ENCODE measurements around the gene FUT3. TPM values are rescaled to one million over a fixed set of nuclear protein-coding genes. Genes with fewer than 3 reads are reported as not detected.

Gene FUT3
- total RNA-seq, 6 donors from 2014 or later: 4.2 to 19.5 (median 12.7) TPM

GRCh38 chr19:5798244-5798643 is 53.0 kb downstream of the FUT3 start:
- no peak overlapping the region for H3K27ac ChIP-seq

GRCh38 chr19:5795382-5795919 is 55.8 kb downstream of the FUT3 start:
- Histone ChIP-seq H3K27me3 (peaks cover 0 to 1% (median 0%) of the 10 kb centered on the region in 4 donors), H3K9me3 (no peaks in the 10 kb centered on the region), H3K4me1 (peaks cover 0 to under 1% (median under 1%) of the 10 kb centered on the region in 4 donors), H3K4me3 (no peak overlapping the region), H3K36me3 (no peaks in the 10 kb centered on the region), H3K27ac (no peak overlapping the region)
- DNase-seq (no peak), ATAC-seq (ENCODE audit: low FRiP score in 2 of 2) (no peak)
- WGBS, 2 donors: 87 to 88% methylated on average over 7 of the region's 7 CpGs
- TF ChIP-seq POLR2AphosphoS5 (IDR thresholded peaks at IDR 0.05): no peak

More at GRCh38 chr19:5798244-5798643, 53.0 kb downstream of the FUT3 start:
- ATAC-seq (ENCODE audit: low FRiP score in 2 of 2): no peak
- no peak for TF ChIP-seq POLR2AphosphoS5 (IDR thresholded peaks at IDR 0.05)
- TF ChIP-seq, protein P1, sequence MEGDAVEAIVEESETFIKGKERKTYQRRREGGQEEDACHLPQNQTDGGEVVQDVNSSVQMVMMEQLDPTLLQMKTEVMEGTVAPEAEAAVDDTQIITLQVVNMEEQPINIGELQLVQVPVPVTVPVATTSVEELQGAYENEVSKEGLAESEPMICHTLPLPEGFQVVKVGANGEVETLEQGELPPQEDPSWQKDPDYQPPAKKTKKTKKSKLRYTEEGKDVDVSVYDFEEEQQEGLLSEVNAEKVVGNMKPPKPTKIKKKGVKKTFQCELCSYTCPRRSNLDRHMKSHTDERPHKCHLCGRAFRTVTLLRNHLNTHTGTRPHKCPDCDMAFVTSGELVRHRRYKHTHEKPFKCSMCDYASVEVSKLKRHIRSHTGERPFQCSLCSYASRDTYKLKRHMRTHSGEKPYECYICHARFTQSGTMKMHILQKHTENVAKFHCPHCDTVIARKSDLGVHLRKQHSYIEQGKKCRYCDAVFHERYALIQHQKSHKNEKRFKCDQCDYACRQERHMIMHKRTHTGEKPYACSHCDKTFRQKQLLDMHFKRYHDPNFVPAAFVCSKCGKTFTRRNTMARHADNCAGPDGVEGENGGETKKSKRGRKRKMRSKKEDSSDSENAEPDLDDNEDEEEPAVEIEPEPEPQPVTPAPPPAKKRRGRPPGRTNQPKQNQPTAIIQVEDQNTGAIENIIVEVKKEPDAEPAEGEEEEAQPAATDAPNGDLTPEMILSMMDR (IDR thresholded peaks at IDR 0.05): no peak
- no peak for TF ChIP-seq EP300 (IDR thresholded peaks at IDR 0.05)
- no peak for TF ChIP-seq POLR2A (IDR thresholded peaks at IDR 0.05)
- peaks cover 0 to 12% (median 6%) of the 10 kb centered on the region in 4 donors for H3K27me3 ChIP-seq
- no peak overlapping the region for H3K4me3 ChIP-seq
- H3K4me1 ChIP-seq: peaks cover 0 to 11% (median 3%) of the 10 kb centered on the region in 4 donors
- no peaks in the 10 kb centered on the region for H3K36me3 ChIP-seq
- no peak for DNase-seq
- no peaks in the 10 kb centered on the region for H3K9me3 ChIP-seq
- WGBS, 2 donors: 78% methylated on average over 8 of the region's 8 CpGs

GRCh38 chr19:5793188-5793587 is 58.1 kb downstream of the FUT3 start:
- Histone ChIP-seq H3K9me3 (no peaks in the 10 kb centered on the region), H3K27me3 (no peaks in the 10 kb centered on the region), H3K4me3 (no peak overlapping the region), H3K27ac (no peak overlapping the region), H3K4me1 (peaks cover 6 to 8% (median 7%) of the 10 kb centered on the region in 4 donors), H3K36me3 (peaks cover 11 to 20% (median 18%) of the 10 kb centered on the region in 4 donors)
- 94 to 98% methylated on average over 3 of the region's 3 CpGs for WGBS, 2 donors
- ATAC-seq (ENCODE audit: low FRiP score in 2 of 2) (no peak), DNase-seq (no peak)
- TF ChIP-seq POLR2A (IDR thresholded peaks at IDR 0.05) (no peak), EP300 (IDR thresholded peaks at IDR 0.05) (no peak), POLR2AphosphoS5 (IDR thresholded peaks at IDR 0.05) (no peak)
- TF ChIP-seq, protein P1 (IDR thresholded peaks at IDR 0.05): no peak

Other genes starting within 250 kb of the FUT3 start
- gene SAFB2, start 228.7 kb downstream of the FUT3 start, total RNA-seq: 100 to 1,000 TPM in 2 of 6 donors, 10 to 100 TPM in 4; 41.8 to 273 (median 94.5) TPM
- 100 to 1,000 TPM in 3 of 6 donors, 10 to 100 TPM in 3; 66.4 to 524 (median 113) TPM for gene SAFB, start 228.4 kb downstream of the FUT3 start, total RNA-seq
- 10 to 100 TPM; 19.1 to 63.2 (median 34.2) TPM for gene MICOS13, start 170.9 kb downstream of the FUT3 start, total RNA-seq
- gene HSD11B1L, start 170.4 kb downstream of the FUT3 start, total RNA-seq: 10 to 100 TPM in 4 of 6 donors, 1 to 10 TPM in 2; 4.5 to 26.5 (median 16.7) TPM
- gene RPL36, start 161.2 kb downstream of the FUT3 start, total RNA-seq: 100 to 1,000 TPM; 290 to 626 (median 442) TPM
- gene LONP1, start 131.3 kb downstream of the FUT3 start, total RNA-seq: 100 to 1,000 TPM in 2 of 6 donors, 10 to 100 TPM in 4; 79.7 to 141 (median 89.4) TPM
- gene CATSPERD, start 130.8 kb downstream of the FUT3 start, total RNA-seq: 1 to 10 TPM in 3 of 6 donors, not detected in 3; 1.1 to 5.9 (median 1.7) TPM
- 1 to 10 TPM; 1.8 to 4.4 (median 3.4) TPM for gene PRR22, start 66.7 kb downstream of the FUT3 start, total RNA-seq
- gene DUS3L, start 60.3 kb downstream of the FUT3 start, total RNA-seq: 10 to 100 TPM; 31.4 to 88.0 (median 43.1) TPM
- 10 to 100 TPM in 1 of 6 donors, 1 to 10 TPM in 4, under 1 TPM in 1; 0.77 to 13.3 (median 4.5) TPM for gene NRTN, start 46.4 kb downstream of the FUT3 start, total RNA-seq
- gene FUT6, start 11.7 kb downstream of the FUT3 start, total RNA-seq: 1 to 10 TPM in 2 of 6 donors, under 1 TPM in 4; 0.30 to 3.6 (median 0.82) TPM
- not detected for gene FUT5, start 19.1 kb upstream of the FUT3 start, total RNA-seq
- gene NDUFA11, start 52.3 kb upstream of the FUT3 start, total RNA-seq: 100 to 1,000 TPM in 4 of 6 donors, 10 to 100 TPM in 2; 87.3 to 238 (median 157) TPM
- gene VMAC, start 53.4 kb upstream of the FUT3 start, total RNA-seq: 10 to 100 TPM in 3 of 6 donors, 1 to 10 TPM in 3; 4.1 to 38.8 (median 9.3) TPM
- 100 to 1,000 TPM in 4 of 6 donors, 10 to 100 TPM in 2; 20.6 to 414 (median 115) TPM for gene CAPS, start 62.8 kb upstream of the FUT3 start, total RNA-seq
- 100 to 1,000 TPM in 1 of 6 donors, 10 to 100 TPM in 5; 64.4 to 116 (median 68.5) TPM for gene RANBP3, start 126.7 kb upstream of the FUT3 start, total RNA-seq